Measurements from ENCODE around the gene BTF3L4.
"Not testable (repeated sequence)": the region's sequence is repeated elsewhere in the genome, so short reads cannot be mapped to it uniquely, and the experiment has no call there.

Gene BTF3L4

GRCh38 chr1:52056163-52056936, at the start of gene BTF3L4:
BTF3L4 (plus strand) TSS chr1:52056295; CDS start chr1:52059848, 3,553 bp downstream.
- peak; percentile 97 for DNase-seq

GRCh38 chr1:52007215-52008002, 48.7 kb upstream of the BTF3L4 start:
- no peak for DNase-seq

DNA sequence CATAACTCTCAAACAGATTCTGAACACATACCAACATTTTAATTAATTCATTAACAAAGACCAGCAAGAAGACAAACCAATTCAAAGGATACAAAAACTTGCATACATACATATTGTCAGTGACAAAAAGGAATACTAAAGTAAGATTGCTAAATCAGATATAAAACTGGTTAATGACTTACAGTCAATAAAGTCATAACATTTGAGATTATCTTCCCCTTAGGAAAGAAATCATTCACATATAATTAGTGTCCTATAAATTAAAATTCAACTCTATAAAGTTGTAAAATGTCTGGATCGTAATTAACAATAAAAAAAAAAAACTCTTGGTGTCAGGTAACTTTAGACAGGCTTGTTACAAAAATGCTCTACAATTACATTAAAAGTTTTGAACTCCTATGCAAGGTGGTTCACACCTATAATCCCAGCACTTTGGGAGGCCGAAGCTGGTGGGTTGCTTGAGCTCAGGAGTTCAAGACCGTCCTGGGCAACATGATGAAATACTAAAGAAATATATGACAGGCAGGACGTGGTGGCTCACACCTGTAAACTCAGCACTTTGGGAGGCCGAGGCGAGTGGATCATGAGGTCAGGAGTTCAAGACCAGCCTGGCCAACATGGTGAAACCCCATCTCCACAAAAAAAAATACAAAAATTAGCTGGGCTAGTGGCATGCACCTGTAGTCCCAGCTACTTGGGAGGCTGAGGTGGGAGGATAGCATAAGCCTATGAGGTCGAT, 47.9 kb upstream of the BTF3L4 start:
- no peak for DNase-seq

DNA sequence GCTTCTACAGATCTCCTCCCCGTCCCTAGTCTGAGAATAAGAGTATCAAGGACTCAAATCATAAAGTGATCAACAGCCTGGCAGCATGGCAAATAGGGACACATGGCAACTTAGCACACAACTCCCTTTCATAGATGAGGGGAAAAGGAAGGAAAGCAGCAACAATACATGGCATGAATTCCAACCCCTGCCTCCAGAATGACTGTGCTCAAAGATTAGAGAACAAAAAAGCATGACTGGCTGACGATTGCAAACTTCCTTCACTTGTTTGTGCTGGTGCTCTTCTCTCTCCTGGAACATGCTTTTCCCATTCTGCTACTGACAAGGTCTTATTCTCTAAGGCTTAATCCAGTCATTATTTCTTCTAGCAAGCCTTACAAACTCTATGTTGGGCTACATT, 34.0 kb upstream of the BTF3L4 start:
- DNase-seq = no peak

DNA sequence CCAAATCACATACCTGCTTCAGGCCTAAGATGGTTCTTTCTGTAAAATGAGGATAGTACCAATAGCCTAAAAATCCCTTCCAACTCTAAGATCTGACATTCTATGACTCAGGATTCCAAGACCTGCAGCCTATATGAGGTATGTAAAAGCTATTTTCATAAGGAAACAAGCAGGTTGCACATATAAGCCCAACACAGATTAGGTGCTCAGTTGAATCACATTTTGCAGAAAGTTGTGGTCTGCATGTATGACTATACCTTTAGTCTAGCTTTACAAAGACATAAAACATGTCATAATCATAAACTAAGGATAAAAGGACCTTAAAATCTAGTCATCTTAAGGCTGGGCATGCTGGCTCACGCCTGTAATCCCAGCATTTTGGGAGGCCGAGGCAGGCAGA, 29.8 kb upstream of the BTF3L4 start:
- no peak for DNase-seq

DNA sequence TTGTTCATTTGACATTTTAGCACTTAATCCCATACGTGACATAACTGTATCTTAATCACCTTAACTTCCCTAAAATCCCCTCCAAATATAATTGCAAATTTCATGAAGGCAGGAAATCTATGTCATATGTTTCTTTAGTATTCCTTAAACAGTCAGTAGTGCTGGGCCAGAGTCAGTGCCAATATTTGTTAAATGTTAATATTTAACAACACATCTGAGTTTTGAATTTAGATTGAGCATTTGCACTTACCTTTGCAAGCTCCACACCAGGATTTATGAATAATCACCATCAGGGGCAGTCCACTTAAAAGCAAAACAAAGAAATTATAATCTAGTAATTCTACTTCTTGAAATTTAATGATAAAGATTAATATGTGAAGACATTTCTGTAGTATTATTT, 27.8 kb upstream of the BTF3L4 start:
- no peak for DNase-seq

DNA sequence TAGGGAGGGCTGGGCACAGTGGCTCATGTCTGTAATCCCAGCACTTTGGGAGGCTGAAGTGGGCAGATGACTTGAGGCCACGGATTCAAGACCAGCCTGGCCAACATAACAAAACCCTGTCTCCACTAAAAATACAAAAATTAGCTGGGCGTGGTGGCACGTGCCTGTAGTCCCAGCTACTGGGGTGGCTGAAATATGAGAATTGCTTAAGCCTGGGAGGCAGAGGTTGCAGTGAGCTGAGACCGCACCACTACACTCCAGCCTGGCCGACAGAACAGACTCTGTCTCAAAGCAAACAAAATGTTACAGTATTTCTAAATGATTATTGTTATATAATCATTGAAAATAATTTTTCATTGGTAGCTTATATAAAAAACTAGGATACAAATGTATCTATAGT, 27.3 kb upstream of the BTF3L4 start:
- DNase-seq = not testable (repeated sequence)

- no peak for DNase-seq
Measured at GRCh38 chr1:52032124-52032784, 23.8 kb upstream of the BTF3L4 start.

GRCh38 chr1:52032785-52033131, 23.3 kb upstream of the BTF3L4 start:
- peak; percentile 38 for DNase-seq

DNA sequence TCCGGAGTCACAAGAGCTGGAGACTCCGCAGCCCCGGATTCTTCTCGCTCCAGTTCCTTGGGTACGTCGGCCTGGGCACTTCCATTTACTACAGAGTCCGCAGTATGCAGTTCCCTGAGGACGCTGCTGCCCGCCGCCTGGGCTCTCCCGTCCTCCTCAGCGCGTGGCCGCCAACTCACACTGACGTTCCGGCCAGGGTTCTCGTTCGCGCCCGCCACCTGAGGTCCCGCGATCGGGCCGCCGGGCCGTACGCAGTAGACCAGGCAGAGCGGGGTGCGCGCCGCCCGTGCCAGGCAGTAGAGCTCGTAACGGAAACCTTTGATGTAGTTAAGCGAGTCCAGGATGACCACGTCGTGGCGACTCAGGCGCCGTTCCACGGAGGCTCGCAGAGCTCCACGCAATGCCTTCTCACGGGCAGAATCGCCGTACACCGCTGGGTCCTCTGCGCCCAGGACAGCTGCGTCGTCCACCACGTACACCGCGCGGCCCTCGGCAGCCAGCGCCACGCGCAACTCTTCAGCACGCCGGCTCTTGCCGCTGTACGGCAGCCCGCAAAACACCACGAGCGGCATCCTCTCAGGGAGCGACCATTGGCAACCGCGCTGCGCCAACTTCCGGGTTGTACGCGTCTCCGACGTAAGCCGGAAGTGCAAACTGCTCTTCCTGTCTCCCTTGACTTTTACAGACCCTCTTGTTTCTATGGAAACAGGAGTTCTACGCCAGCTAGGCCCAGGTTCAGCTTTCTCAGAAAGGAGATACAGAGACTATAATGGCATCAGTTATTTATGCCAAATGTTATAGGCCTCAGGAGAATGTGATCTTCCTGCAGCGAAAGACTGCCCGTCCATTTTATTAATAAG, 22.7 kb upstream of the BTF3L4 start, which contains the start of gene KTI12:
KTI12 (minus strand) TSS at position 621 of the 860 bp plus-strand sequence; CDS start at position 572, 49 bp downstream.
- DNase-seq = peak; percentile 90

DNA sequence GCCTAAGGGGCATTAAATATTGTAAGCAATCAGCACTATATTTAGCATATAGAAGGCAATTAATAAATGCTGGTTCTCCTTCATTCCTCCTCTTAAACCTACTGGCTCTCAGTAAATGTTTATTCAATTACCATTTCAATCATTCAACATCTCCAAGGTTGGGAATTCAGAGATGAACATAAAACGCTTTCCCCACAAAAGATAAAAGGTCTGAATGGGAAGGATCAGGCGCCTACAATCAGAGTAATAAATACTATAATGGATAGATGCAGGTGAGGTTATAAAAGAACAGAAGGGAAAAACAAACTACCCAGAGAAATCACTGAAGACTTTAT, 22.1 kb upstream of the BTF3L4 start:
- DNase-seq = no peak

DNA sequence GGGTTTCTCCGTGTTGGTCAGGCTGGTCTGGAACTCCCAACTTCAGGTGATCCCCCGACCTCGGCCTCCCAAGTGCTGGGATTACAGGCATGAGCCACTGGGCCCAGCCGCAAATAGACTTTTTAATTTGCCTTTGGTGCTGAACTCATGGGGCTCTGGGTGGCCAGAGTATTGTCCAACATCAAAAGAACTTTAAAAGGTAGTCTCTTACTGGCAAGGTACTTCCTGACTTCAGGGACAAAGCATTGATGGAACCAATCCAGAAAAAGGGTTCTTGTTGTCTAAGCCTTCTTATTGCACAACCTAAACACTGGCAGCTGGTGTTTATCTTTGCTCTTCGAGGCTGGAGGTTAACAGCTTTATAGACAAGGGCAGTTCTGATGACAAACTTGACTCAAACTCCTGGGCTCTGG, 18.7 kb upstream of the BTF3L4 start:
- no peak for DNase-seq

DNA sequence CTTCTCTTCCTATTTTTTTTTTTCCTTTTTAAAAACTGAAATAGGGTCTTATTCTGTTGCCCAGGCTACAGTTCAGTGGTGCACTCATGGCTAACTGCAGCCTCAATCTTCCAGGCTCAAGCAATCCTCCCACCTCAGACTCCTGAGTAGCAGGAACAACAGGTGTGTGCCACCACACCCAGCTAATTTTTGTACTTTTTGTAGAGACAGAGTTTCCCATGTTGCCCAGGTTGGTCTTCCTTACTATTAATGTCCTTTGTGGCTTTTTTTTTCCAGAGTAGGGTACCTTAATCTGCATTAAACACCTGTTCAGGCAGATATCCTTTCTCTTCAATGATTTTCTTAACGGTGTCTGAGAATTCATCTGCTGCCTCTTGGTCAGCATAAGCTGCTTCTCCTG, 18.2 kb upstream of the BTF3L4 start:
- DNase-seq = no peak

- no peak for DNase-seq
Measured at GRCh38 chr1:52041551-52042185, 14.4 kb upstream of the BTF3L4 start.

GRCh38 chr1:52045236-52045635, 10.9 kb upstream of the BTF3L4 start:
- no peak for DNase-seq

GRCh38 chr1:52045666-52046195, 10.4 kb upstream of the BTF3L4 start:
- not testable (repeated sequence) for DNase-seq

- not testable (repeated sequence) for DNase-seq
Measured at GRCh38 chr1:52049337-52049736, 6.8 kb upstream of the BTF3L4 start.

DNA sequence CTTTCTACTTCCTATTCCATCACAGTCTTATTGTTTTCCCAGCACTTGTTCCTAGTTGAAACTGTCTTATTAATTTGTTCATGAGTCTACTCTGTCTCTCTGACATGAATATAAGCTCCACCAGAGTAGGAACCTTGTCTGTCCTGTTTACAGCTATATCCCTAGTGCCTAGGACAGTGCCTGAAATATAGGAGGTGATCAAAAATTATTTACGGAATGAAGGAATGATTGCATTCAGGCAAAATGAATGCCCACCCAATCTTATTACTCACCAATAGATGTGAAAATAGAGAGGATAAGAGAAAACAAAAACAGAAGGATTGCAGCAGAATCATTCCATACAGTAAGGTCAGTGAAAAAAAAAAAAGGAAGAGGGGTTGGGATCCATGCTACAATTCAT, 2.2 kb upstream of the BTF3L4 start:
- DNase-seq = no peak

DNA sequence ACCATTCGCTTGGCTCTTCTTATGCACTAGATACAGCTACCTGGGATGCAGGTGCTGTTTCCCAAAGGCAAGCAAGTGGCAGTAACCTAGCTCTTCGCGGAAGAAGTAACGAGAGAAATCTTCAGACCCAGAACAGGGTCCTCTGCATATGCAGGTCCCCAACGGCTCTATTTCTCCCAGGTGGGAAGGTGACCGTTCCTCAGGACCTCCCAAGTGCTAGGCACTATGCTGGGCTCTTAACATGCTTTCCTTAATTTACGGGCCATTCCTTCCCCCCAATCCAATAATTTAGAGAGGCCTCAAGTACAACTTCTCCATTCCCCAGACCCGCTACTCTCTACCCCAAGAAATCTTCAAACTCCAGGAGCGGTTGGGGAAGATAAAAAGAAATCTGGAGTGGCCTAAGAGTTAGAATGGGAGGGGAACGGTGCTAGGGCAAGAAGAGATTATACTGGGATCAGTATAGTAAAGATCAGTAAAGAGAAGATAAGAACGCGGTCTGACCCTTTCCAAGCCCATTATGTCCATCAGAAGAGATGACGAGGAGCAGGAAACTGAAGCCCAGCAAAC, 1.5 kb upstream of the BTF3L4 start:
- DNase-seq = no peak

DNA sequence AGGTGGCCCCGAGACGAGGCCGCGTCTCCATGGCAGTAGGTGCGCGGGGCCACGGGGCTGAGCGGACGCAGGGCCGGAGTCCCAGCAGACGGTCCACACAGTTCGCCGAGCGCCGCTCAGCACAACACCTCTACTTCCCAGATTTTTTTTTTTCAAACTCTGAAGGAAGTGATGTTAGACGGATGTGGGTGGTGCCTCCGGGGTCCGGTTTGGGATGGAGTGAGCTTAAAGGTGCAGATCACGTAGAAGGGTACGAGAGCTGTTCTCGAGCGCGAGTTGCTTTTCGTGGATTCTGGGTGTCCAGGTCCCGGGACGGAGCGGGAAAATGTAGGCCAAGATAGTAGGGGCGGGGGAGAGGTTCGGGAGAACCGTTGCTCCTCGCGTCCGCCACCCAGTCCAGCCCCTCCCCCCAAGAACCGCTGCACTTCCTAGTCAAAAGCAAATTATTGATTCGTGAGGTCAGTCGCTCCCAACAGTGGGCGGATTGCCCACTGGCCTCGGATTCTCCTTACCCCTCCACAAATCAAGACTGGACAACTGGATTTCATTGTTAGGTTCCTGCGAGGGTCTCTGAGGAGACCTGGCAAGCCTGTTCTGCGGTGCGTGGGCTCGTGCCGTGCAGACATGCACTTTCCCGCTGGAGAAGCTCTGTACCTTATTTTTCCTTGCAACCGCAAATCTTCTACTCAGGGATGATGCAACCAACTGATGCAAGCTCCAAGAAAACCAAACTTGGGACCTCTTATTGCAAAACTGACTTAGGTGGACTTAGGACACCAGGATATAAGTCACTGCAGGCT, 829 bp upstream of the BTF3L4 start, which contains the start of gene TXNDC12:
TXNDC12 (minus strand) TSS at position 126 of the 800 bp plus-strand sequence; CDS start at position 31, 95 bp downstream.
- DNase-seq = peak; percentile 83

All from stimulated activated CD4-positive, alpha-beta T cell treated with anti-CD3 and anti-CD28 coated beads, Interleukin-15, amount 100 ng/mL, for 24 hours (primary cell).